HG02588 (cell line): ENCODE results near the gene OR6Y1.

Experiments
- ATAC-seq: cut with Tn5 transposase; IDR thresholded peaks from one replicate; pipeline ENCODE4 v1.9.1; 2021; ENCODE audit warnings: mild to moderate bottlenecking, moderate library complexity; ENCODE audit not compliant: unreplicated experiment

The OR6Y1 gene

GRCh38 chr1:158554352-158554751 lies at the start of gene OR6Y1:
Gene OR6Y1, minus strand, starts transcription at chr1:158554405. Its CDS starts 6,300 bp downstream, at chr1:158548105.
- no peak for ATAC-seq

GRCh38 chr1:158600735-158601134 lies 46.5 kb upstream of the OR6Y1 start:
- ATAC-seq: no peak

- no peak for ATAC-seq
Measured at GRCh38 chr1:158586942-158587341, 32.7 kb upstream of the OR6Y1 start.

- no peak for ATAC-seq
Measured at GRCh38 chr1:158583962-158584361, 29.8 kb upstream of the OR6Y1 start.

- no peak for ATAC-seq
Measured at GRCh38 chr1:158579733-158580132, 25.5 kb upstream of the OR6Y1 start, which contains the start of gene OR10X1. Gene OR10X1, minus strand, starts transcription at chr1:158579899. Its CDS starts 0 bp downstream, at chr1:158579899.

- ATAC-seq: no peak
Measured at GRCh38 chr1:158577561-158577960, 23.4 kb upstream of the OR6Y1 start.

- ATAC-seq: no peak
Measured at GRCh38 chr1:158572226-158572625, 18.0 kb upstream of the OR6Y1 start.

GRCh38 chr1:158570480-158570879 lies 16.3 kb upstream of the OR6Y1 start, which contains the start of gene OR6P1:
Gene OR6P1, minus strand, starts transcription at chr1:158570580. Its CDS starts 6,976 bp downstream, at chr1:158563604.
- no peak for ATAC-seq

- ATAC-seq: no peak
Measured at GRCh38 chr1:158564608-158565007, 10.4 kb upstream of the OR6Y1 start.

- ATAC-seq: no peak
Measured at GRCh38 chr1:158563853-158564252, 9.6 kb upstream of the OR6Y1 start.

GRCh38 chr1:158559696-158560095 lies 5.5 kb upstream of the OR6Y1 start:
- ATAC-seq: no peak

- ATAC-seq: no peak
Measured at GRCh38 chr1:158552296-158552695, 1.9 kb downstream of the OR6Y1 start.

GRCh38 chr1:158547533-158547932 lies 6.7 kb downstream of the OR6Y1 start:
- no peak for ATAC-seq

- no peak for ATAC-seq
Measured at GRCh38 chr1:158537609-158538008, 16.6 kb downstream of the OR6Y1 start.

- no peak for ATAC-seq
Measured at GRCh38 chr1:158534496-158534895, 19.7 kb downstream of the OR6Y1 start.

GRCh38 chr1:158527190-158527815 lies 26.9 kb downstream of the OR6Y1 start:
- no peak for ATAC-seq

- no peak for ATAC-seq
Measured at GRCh38 chr1:158521666-158522058, 32.5 kb downstream of the OR6Y1 start.

GRCh38 chr1:158520955-158521665 lies 33.1 kb downstream of the OR6Y1 start:
- no peak for ATAC-seq

GRCh38 chr1:158520021-158520420 lies 34.2 kb downstream of the OR6Y1 start:
- ATAC-seq: no peak

- no peak for ATAC-seq
Measured at GRCh38 chr1:158516966-158517365, 37.2 kb downstream of the OR6Y1 start.

- ATAC-seq: no peak
Measured at GRCh38 chr1:158509471-158510156, 44.6 kb downstream of the OR6Y1 start.

GRCh38 chr1:158507511-158507910 lies 46.7 kb downstream of the OR6Y1 start:
- no peak for ATAC-seq
